OCI-LY1 (cell line): ENCODE measurements around the gene TRIP10.

ENCODE experiments used
- H2AFZ ChIP-seq: fragments of 200-600 bp; sonication (generic), shearing (Covaris generic); 2 replicates; pipeline ENCODE4 v1.6.0; 2014; ENCODE audit warnings: antibody characterized with exemption, mild to moderate bottlenecking, low read length
- H3F3A ChIP-seq: fragments of 200-600 bp; sonication (generic), shearing (Covaris generic); 2 replicates; pipeline ENCODE4 v1.6.0; 2014; ENCODE audit warnings: mild to moderate bottlenecking, antibody characterized with exemption, low read length, moderate library complexity; ENCODE audit not compliant: insufficient read depth
- H3K27ac ChIP-seq: fragments of 200-600 bp; sonication (generic); 2 replicates; pipeline ENCODE4 v1.5.1; 2014; ENCODE audit warnings: low read length, mixed run types, mild to moderate bottlenecking, low read depth; ENCODE audit not compliant: poor library complexity, severe bottlenecking
- H3K27me3 ChIP-seq: fragments of 200-600 bp; sonication (generic); 2 replicates; pipeline ENCODE4 v1.6.0; 2014; ENCODE audit warnings: antibody characterized with exemption, mild to moderate bottlenecking, low read length, moderate library complexity; ENCODE audit not compliant: insufficient read depth
- H3K36me3 ChIP-seq: fragments of 200-600 bp; sonication (generic); 2 replicates; pipeline ENCODE4 v1.6.1; 2014; ENCODE audit warnings: mild to moderate bottlenecking, antibody characterized with exemption, low read length, moderate library complexity, mixed read lengths; ENCODE audit not compliant: insufficient read depth
- H3K4me1 ChIP-seq: fragments of 200-600 bp; sonication (generic); 2 replicates; pipeline ENCODE4 v1.5.1; 2014; ENCODE audit warnings: mild to moderate bottlenecking, low read length, moderate library complexity; ENCODE audit not compliant: insufficient read depth, severe bottlenecking
- H3K4me2 ChIP-seq: fragments of 200-600 bp; sonication (generic), shearing (Covaris generic); 2 replicates; pipeline ENCODE4 v1.6.1; 2014; ENCODE audit warnings: low read length
- H3K4me3 ChIP-seq: fragments of 200-600 bp; sonication (generic); 2 replicates; pipeline ENCODE4 v1.5.1; 2014; ENCODE audit warnings: low read length, low read depth, mild to moderate bottlenecking, mixed read lengths; ENCODE audit not compliant: poor library complexity, severe bottlenecking
- H3K79me2 ChIP-seq: fragments of 200-600 bp; shearing (Covaris generic); 2 replicates; pipeline ENCODE4 v1.6.1; 2016; ENCODE audit warnings: mixed run types, low read length, mixed read lengths; ENCODE audit not compliant: insufficient read depth
- H3K9ac ChIP-seq: fragments of 200-600 bp; sonication (generic), shearing (Covaris generic); 2 replicates; pipeline ENCODE4 v1.6.1; 2014; ENCODE audit warnings: mild to moderate bottlenecking, low read length, mixed read lengths
- H3K9me2 ChIP-seq: fragments of 200-600 bp; sonication (generic), shearing (Covaris generic); 2 replicates; pipeline ENCODE4 v1.6.1; 2014; ENCODE audit warnings: low read depth, mild to moderate bottlenecking, low read length, mixed read lengths
- H3K9me3 ChIP-seq: fragments of 200-600 bp; shearing (Covaris generic); 2 replicates; pipeline ENCODE4 v1.6.1; 2014; ENCODE audit warnings: low read length, mixed read lengths
- H4K20me1 ChIP-seq: fragments of 200-600 bp; sonication (generic), shearing (Covaris generic); 2 replicates; pipeline ENCODE4 v1.6.0; 2016; ENCODE audit warnings: mild to moderate bottlenecking, low read length; ENCODE audit not compliant: insufficient read depth
- EZH2 ChIP-seq: fragments of 200-600 bp; sonication (generic), shearing (Covaris generic); IDR thresholded peaks from 2 replicates; pipeline ENCODE4 v1.8.0; 2017; ENCODE audit warnings: borderline replicate concordance, mixed run types, mild to moderate bottlenecking, antibody characterized with exemption, low read length, moderate library complexity, mixed read lengths
- TF ChIP-seq, protein P1 (sequence below): fragments of 200-600 bp; sonication (generic), shearing (Covaris generic); IDR thresholded peaks from 2 replicates; pipeline ENCODE4 v1.5.1; 2017; ENCODE audit warnings: mild to moderate bottlenecking, antibody characterized with exemption, low read length, moderate library complexity, mixed read lengths

TRIP10 gene

DNA sequence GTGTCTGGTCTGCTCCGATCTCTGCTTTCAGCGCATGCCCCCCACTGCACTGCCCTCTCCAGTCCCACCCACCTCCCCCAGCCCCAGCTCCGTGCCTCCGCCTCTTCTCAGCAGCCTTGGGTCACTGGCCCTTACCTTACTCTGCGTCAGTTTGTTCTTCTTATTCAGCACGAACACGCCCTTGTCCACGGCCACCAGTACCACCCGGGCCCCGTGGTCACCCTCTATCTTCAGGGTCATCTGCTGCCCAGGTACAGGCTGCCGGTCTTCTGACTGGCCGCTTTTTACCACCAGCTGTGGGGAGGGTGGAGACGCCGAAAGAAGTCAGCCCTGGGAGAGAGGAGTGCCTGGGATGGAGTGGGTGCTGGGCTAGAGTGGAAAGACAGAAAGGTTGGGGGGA lies 29.9 kb upstream of the TRIP10 start:
- H3F3A ChIP-seq = no peaks in the 10 kb centered on the region
- no peaks in the 10 kb centered on the region for H3K4me1 ChIP-seq
- no peaks in the 10 kb centered on the region for H3K9me2 ChIP-seq
- H3K4me3 ChIP-seq = no peak overlapping the region
- no peak overlapping the region for H3K9ac ChIP-seq
- no peaks in the 10 kb centered on the region; the same call in 1 of the 2 replicates for H3K27me3 ChIP-seq
- no peaks in the 10 kb centered on the region for H3K36me3 ChIP-seq
- no peak for TF ChIP-seq EZH2
- TF ChIP-seq, protein P1, sequence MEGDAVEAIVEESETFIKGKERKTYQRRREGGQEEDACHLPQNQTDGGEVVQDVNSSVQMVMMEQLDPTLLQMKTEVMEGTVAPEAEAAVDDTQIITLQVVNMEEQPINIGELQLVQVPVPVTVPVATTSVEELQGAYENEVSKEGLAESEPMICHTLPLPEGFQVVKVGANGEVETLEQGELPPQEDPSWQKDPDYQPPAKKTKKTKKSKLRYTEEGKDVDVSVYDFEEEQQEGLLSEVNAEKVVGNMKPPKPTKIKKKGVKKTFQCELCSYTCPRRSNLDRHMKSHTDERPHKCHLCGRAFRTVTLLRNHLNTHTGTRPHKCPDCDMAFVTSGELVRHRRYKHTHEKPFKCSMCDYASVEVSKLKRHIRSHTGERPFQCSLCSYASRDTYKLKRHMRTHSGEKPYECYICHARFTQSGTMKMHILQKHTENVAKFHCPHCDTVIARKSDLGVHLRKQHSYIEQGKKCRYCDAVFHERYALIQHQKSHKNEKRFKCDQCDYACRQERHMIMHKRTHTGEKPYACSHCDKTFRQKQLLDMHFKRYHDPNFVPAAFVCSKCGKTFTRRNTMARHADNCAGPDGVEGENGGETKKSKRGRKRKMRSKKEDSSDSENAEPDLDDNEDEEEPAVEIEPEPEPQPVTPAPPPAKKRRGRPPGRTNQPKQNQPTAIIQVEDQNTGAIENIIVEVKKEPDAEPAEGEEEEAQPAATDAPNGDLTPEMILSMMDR = no peak
- H2AFZ ChIP-seq = no peak overlapping the region
- no peak overlapping the region for H3K4me2 ChIP-seq
- no peaks in the 10 kb centered on the region for H3K9me3 ChIP-seq
- no peaks in the 10 kb centered on the region for H3K79me2 ChIP-seq
- H3K27ac ChIP-seq = no peak overlapping the region
- no peaks in the 10 kb centered on the region for H4K20me1 ChIP-seq

DNA sequence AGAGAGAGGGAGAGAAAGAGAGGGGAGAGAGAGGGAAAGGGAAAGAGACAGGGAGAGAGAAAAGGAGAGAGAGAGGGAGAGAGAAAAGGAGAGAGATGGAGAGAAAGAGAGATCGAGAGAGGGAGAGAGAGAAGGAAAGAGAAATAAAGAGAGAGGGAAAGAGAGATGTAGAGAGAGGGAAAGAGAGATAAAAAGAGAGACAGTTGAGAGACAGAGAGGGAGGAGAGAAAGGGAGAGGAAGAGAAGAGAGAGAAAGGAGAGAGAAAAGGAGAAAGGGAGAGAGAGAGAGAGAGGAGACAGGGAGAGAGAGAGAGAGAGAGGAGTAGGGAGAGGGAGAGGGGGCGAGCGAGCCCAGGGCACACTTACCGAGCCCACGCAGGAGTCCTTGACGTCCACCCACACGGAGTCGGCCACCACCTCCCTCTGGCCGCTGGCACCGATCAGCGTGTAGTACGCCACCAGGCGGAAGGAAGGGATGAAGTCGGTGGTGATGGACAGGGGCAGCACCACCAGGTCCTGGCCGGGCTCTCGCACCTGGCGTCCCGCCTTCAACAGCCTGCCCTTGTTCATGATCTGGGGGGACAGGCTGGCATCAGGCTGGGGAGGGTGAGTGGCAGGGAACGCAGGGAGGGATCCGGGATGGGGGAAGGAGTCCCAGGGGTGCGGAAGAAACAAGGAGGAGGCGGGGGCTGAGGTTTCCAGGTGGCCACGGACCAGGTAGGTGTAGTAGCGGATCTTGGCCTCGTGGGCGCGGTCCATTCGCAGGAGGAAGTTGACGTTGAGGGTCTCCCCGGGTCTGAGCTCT lies 29.0 kb upstream of the TRIP10 start:
- TF ChIP-seq, protein P1 = peak; percentile 12; the same call in 1 of the 2 replicates
- TF ChIP-seq EZH2 = no peak
- Histone ChIP-seq H3K79me2 (no peaks in the 10 kb centered on the region), H3K4me1 (no peaks in the 10 kb centered on the region), H3K4me3 (no peak overlapping the region), H3K9me2 (no peaks in the 10 kb centered on the region), H3K27ac (no peak overlapping the region), H3F3A (no peaks in the 10 kb centered on the region), H3K27me3 (no peaks in the 10 kb centered on the region; the same call in 1 of the 2 replicates), H2AFZ (no peak overlapping the region), H3K9me3 (no peaks in the 10 kb centered on the region), H3K4me2 (no peak overlapping the region), H3K9ac (no peak overlapping the region), H4K20me1 (no peaks in the 10 kb centered on the region), H3K36me3 (no peaks in the 10 kb centered on the region)

DNA sequence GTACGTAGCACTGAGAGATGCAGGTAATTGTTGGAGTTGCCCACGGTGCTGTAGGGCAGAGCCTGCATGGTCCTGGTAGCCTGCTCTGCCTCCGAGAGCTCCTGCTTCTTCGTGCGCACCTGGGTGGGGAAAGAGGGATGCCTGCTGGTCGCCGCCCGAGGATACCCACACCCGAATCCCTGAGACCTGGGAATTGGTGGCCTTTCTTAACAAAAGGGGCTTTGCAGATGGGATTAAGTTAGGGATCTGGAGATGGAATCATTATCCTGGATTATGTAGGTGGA lies 28.5 kb upstream of the TRIP10 start:
- Histone ChIP-seq H3K9me2 (no peaks in the 10 kb centered on the region), H3K27me3 (no peaks in the 10 kb centered on the region; the same call in 1 of the 2 replicates), H3K9ac (no peak overlapping the region), H3K4me1 (no peaks in the 10 kb centered on the region), H3K79me2 (no peaks in the 10 kb centered on the region), H3F3A (no peaks in the 10 kb centered on the region), H4K20me1 (no peaks in the 10 kb centered on the region), H3K4me3 (no peak overlapping the region), H2AFZ (no peak overlapping the region), H3K9me3 (no peaks in the 10 kb centered on the region), H3K27ac (no peak overlapping the region), H3K36me3 (no peaks in the 10 kb centered on the region), H3K4me2 (no peak overlapping the region)
- TF ChIP-seq, protein P1 = no peak
- TF ChIP-seq EZH2 = no peak
